GM12878 (cell line): ENCODE measurements around the gene PPP1R9B.

Source experiments
- CHD2 ChIP-seq: IDR thresholded peaks from 2 replicates; pipeline ENCODE4 v1.6.1; 2011; ENCODE audit warnings: low read depth, low read length, improper control_type of control experiment, borderline replicate concordance
- CTCF ChIP-seq, 3 experiments: IDR thresholded peaks in 2 of 3; conservative IDR thresholded peaks in 1 of 3; 2 replicates each; pipeline ENCODE4 v1.5.1; 2011; ENCODE audit warnings: low read depth in 3 of 3, low read length in 3 of 3, mild to moderate bottlenecking in 3 of 3, control low read depth in 2 of 3, moderate library complexity in 2 of 3, inconsistent platforms in 1 of 3, mixed read lengths in 1 of 3; ENCODE audit not compliant: control insufficient read depth in 2 of 3, insufficient read depth in 1 of 3; ENCODE audit errors: extremely low read depth in 1 of 3
- EP300 ChIP-seq, 2 experiments: fragments of 150-350 bp in 1 of 2; IDR thresholded peaks; 2 replicates each; pipeline ENCODE4 v1.6.1; 2011 to 2012; ENCODE audit warnings: low read depth in 2 of 2, low read length in 2 of 2, borderline replicate concordance in 1 of 2, improper control_type of control experiment in 1 of 2, inconsistent platforms in 1 of 2; ENCODE audit not compliant: control insufficient read depth in 1 of 2
- NFYA ChIP-seq: IDR thresholded peaks from 2 replicates; pipeline ENCODE4 v1.6.1; 2011; ENCODE audit warnings: low read depth, mild to moderate bottlenecking, low read length, improper control_type of control experiment, borderline replicate concordance
- NFYB ChIP-seq: IDR thresholded peaks from 2 replicates; pipeline ENCODE4 v1.6.1; 2011; ENCODE audit warnings: low read depth, mild to moderate bottlenecking, low read length, improper control_type of control experiment, moderate library complexity; ENCODE audit not compliant: insufficient read depth
- POLR2A ChIP-seq: IDR thresholded peaks from 2 replicates; pipeline ENCODE4 v1.6.1; 2011; ENCODE audit warnings: low read depth, mild to moderate bottlenecking, low read length
- RBBP5 ChIP-seq: fragments of 200-600 bp; sonication (generic); conservative IDR thresholded peaks from 2 replicates; pipeline ENCODE4 v1.6.1; 2016
- USF2 ChIP-seq: IDR thresholded peaks from 2 replicates; pipeline ENCODE4 v1.6.1; 2011; ENCODE audit warnings: low read depth, low read length, improper control_type of control experiment, borderline replicate concordance
- ZNF217 ChIP-seq: fragments of 450-650 bp; IDR thresholded peaks from 2 replicates; pipeline ENCODE4 v1.6.1; 2017; ENCODE audit warnings: antibody characterized with exemption, mild to moderate bottlenecking

GRCh38 chr17:50098583-50098982 lies 51.9 kb downstream of the PPP1R9B start:
- TF ChIP-seq POLR2A (no peak), USF2 (no peak), CTCF (IDR thresholded peaks at IDR 0.05 in 2 of 3, conservative IDR thresholded peaks at IDR 0.05 in 1 of 3; ENCODE audit: control insufficient read depth in 2 of 3, extremely low read depth in 1 of 3, insufficient read depth in 1 of 3, low read depth in 3 of 3, low read length in 3 of 3) (no peak), EP300 (IDR thresholded peaks at IDR 0.05; ENCODE audit: borderline replicate concordance in 1 of 2, control insufficient read depth in 1 of 2, low read depth in 2 of 2, low read length in 2 of 2) (no peak), NFYB (no peak), CHD2 (no peak), NFYA (no peak), RBBP5 (no peak), ZNF217 (no peak)
